IMR-90 (cell line): ENCODE data around the gene FKBP11. TPM values are rescaled to one million over a fixed set of nuclear protein-coding genes. Genes with fewer than 3 reads are reported as not detected.

ENCODE experiments used
- ATAC-seq: fragments of 200-7000 bp; cut with Tn5 transposase; 2 replicates; pipeline ENCODE4 v1.9.1; 2020; ENCODE audit warnings: low read depth, mild to moderate bottlenecking, moderate library complexity
- BruUV-seq: library from RNA; stranded (reverse); fragments of 400-500 nt; replicated peaks from 2 replicates; lab custom pipeline; 2021; lab: Mats Ljungman, UMichigan
- CTCF ChIA-PET: fragments of 300-600 bp; formaldehyde crosslinking; extraction: SDS; loops from one replicate; lab custom pipeline; 2021; ENCODE audit warnings: antibody characterized with exemption; lab: Yijun Ruan, JAX
- POLR2A ChIA-PET: fragments of 300-600 bp; sonication (Branson Sonifier 250); formaldehyde crosslinking; loops from one replicate; lab custom pipeline; 2022; ENCODE audit warnings: antibody characterized with exemption; ENCODE audit not compliant: unreplicated experiment; lab: Charles Lee
- DNase-seq: peaks from one replicate; pipeline ENCODE4 v3.0.0; 2013
- H2AFZ ChIP-seq: replicated peaks from 2 replicates; pipeline ENCODE3; 2013; ENCODE audit warnings: low read length, mild to moderate bottlenecking; ENCODE audit not compliant: poor library complexity
- H2AK5ac ChIP-seq: 2 replicates; pipeline ENCODE4 v1.6.1; 2013; ENCODE audit warnings: low read depth, low read length, inconsistent platforms
- H2AK9ac ChIP-seq: replicated peaks from 2 replicates; pipeline ENCODE3; 2013; ENCODE audit warnings: mild to moderate bottlenecking, low read depth, low read length, moderate library complexity; ENCODE audit not compliant: poor library complexity
- H2BK120ac ChIP-seq: 2 replicates; pipeline ENCODE4 v1.6.1; 2013; ENCODE audit warnings: low read depth, low read length, inconsistent platforms
- H2BK15ac ChIP-seq: 3 replicates; pipeline ENCODE4 v1.6.1; 2013; ENCODE audit warnings: low read depth, low read length, inconsistent platforms
- H2BK20ac ChIP-seq: 2 replicates; pipeline ENCODE4 v1.6.1; 2013; ENCODE audit warnings: low read depth, mild to moderate bottlenecking, inconsistent platforms, low read length, moderate library complexity
- H2BK5ac ChIP-seq: 2 replicates; pipeline ENCODE4 v1.6.1; 2013; ENCODE audit warnings: mild to moderate bottlenecking, low read depth, low read length, inconsistent platforms; ENCODE audit not compliant: poor library complexity, severe bottlenecking
- H3K14ac ChIP-seq: replicated peaks from 2 replicates; pipeline ENCODE4 v1.6.1; 2013; ENCODE audit warnings: low read depth, low read length, inconsistent platforms
- H3K18ac ChIP-seq: 2 replicates; pipeline ENCODE4 v1.6.1; 2013; ENCODE audit warnings: low read depth, low read length, control low read depth
- H3K23ac ChIP-seq: 2 replicates; pipeline ENCODE4 v1.6.1; 2013; ENCODE audit warnings: low read depth, low read length, inconsistent platforms
- H3K27ac ChIP-seq: 2 replicates; pipeline ENCODE4 v1.5.1; 2013; ENCODE audit warnings: mild to moderate bottlenecking, control low read depth, low read length; ENCODE audit not compliant: insufficient read depth
- H3K27me3 ChIP-seq: 2 replicates; pipeline ENCODE4 v1.6.1; 2013; ENCODE audit warnings: low read length; ENCODE audit not compliant: control insufficient read depth, insufficient read depth
- H3K36me3 ChIP-seq: 2 replicates; pipeline ENCODE4 v1.6.1; 2013; ENCODE audit warnings: low read length, mixed read lengths; ENCODE audit not compliant: control insufficient read depth, insufficient read depth
- H3K4ac ChIP-seq: 2 replicates; pipeline ENCODE4 v1.6.1; 2013; ENCODE audit warnings: low read depth, low read length, inconsistent platforms
- H3K4me1 ChIP-seq: 2 replicates; pipeline ENCODE4 v1.6.1; 2013; ENCODE audit warnings: low read length, mixed read lengths; ENCODE audit not compliant: control insufficient read depth, insufficient read depth
- H3K4me2 ChIP-seq: 2 replicates; pipeline ENCODE4 v1.6.1; 2013; ENCODE audit warnings: low read depth, mild to moderate bottlenecking, control low read depth, low read length, moderate library complexity
- H3K4me3 ChIP-seq: 2 replicates; pipeline ENCODE4 v1.5.1; 2013; ENCODE audit warnings: low read depth, mild to moderate bottlenecking, control low read depth, low read length, moderate library complexity; ENCODE audit not compliant: insufficient read depth
- H3K56ac ChIP-seq: 2 replicates; pipeline ENCODE4 v1.6.1; 2013; ENCODE audit warnings: low read length, inconsistent platforms; ENCODE audit not compliant: insufficient read depth; ENCODE audit errors: extremely low read depth
- H3K79me1 ChIP-seq, 2 experiments: 2 replicates each; pipeline ENCODE4 v1.6.1; 2013; ENCODE audit warnings: low read length in 2 of 2, inconsistent platforms in 1 of 2, low read depth in 1 of 2
- H3K9ac ChIP-seq: 2 replicates; pipeline ENCODE4 v1.6.1; 2013; ENCODE audit warnings: low read depth, low read length, control low read depth
- H3K9me1 ChIP-seq: 2 replicates; pipeline ENCODE4 v1.6.1; 2013; ENCODE audit warnings: low read length, inconsistent platforms; ENCODE audit not compliant: insufficient read depth
- H3K9me3 ChIP-seq: 2 replicates; pipeline ENCODE4 v1.6.1; 2013; ENCODE audit warnings: low read length; ENCODE audit not compliant: control insufficient read depth, insufficient read depth
- H4K20me1 ChIP-seq: 2 replicates; pipeline ENCODE4 v1.6.1; 2013; ENCODE audit warnings: low read length, inconsistent platforms; ENCODE audit not compliant: insufficient read depth
- H4K5ac ChIP-seq: 2 replicates; pipeline ENCODE4 v1.6.1; 2013; ENCODE audit warnings: mild to moderate bottlenecking, low read depth, low read length, control low read depth
- H4K8ac ChIP-seq, 2 experiments: 2 replicates each; pipeline ENCODE4 v1.6.1; 2013; ENCODE audit warnings: low read depth in 2 of 2, low read length in 2 of 2, control low read depth in 1 of 2, inconsistent platforms in 1 of 2
- H4K91ac ChIP-seq: 2 replicates; pipeline ENCODE4 v1.6.1; 2013; ENCODE audit warnings: low read depth, low read length, inconsistent platforms; ENCODE audit not compliant: insufficient read depth
- BHLHE40 ChIP-seq: fragments of 150-350 bp; IDR thresholded peaks from 2 replicates; pipeline ENCODE4 v1.6.1; 2016; ENCODE audit warnings: mild to moderate bottlenecking, low read depth, low read length
- CEBPB ChIP-seq: IDR thresholded peaks from 2 replicates; pipeline ENCODE4 v1.6.1; 2012; ENCODE audit warnings: low read depth, low read length, improper control_type of control experiment
- CHD1 ChIP-seq: IDR thresholded peaks from 2 replicates; pipeline ENCODE4 v1.6.1; 2012; ENCODE audit warnings: low read depth, low read length, improper control_type of control experiment
- CTCF ChIP-seq: conservative IDR thresholded peaks from 2 replicates; pipeline ENCODE4 v1.5.1; 2012; ENCODE audit warnings: mild to moderate bottlenecking, low read depth, low read length, improper control_type of control experiment
- ELK1 ChIP-seq: fragments of 150-350 bp; IDR thresholded peaks from 2 replicates; pipeline ENCODE4 v1.6.1; 2016; ENCODE audit warnings: low read depth, mild to moderate bottlenecking, low read length, moderate library complexity, borderline replicate concordance
- FOS ChIP-seq: fragments of 150-350 bp; IDR thresholded peaks from 2 replicates; pipeline ENCODE4 v1.6.1; 2016; ENCODE audit warnings: low read depth, low read length
- MAFK ChIP-seq: IDR thresholded peaks from 2 replicates; pipeline ENCODE4 v1.6.1; 2012; ENCODE audit warnings: low read depth, low read length, improper control_type of control experiment
- MAZ ChIP-seq: IDR thresholded peaks from 2 replicates; pipeline ENCODE4 v1.6.1; 2012; ENCODE audit warnings: low read depth, mild to moderate bottlenecking, low read length, improper control_type of control experiment, moderate library complexity, borderline replicate concordance
- MXI1 ChIP-seq: IDR thresholded peaks from 2 replicates; pipeline ENCODE4 v1.6.1; 2012; ENCODE audit warnings: low read depth, mild to moderate bottlenecking, low read length, moderate library complexity, borderline replicate concordance
- NFE2L2 ChIP-seq: fragments of 150-350 bp; IDR thresholded peaks from 2 replicates; pipeline ENCODE4 v1.6.1; 2016; ENCODE audit warnings: low read depth, mild to moderate bottlenecking, low read length
- POLR2A ChIP-seq: IDR thresholded peaks from 2 replicates; pipeline ENCODE4 v1.6.1; 2012; ENCODE audit warnings: mild to moderate bottlenecking, low read depth, low read length
- RAD21 ChIP-seq: IDR thresholded peaks from 2 replicates; pipeline ENCODE4 v1.6.1; 2012; ENCODE audit warnings: low read length, improper control_type of control experiment
- RCOR1 ChIP-seq: IDR thresholded peaks from 2 replicates; pipeline ENCODE4 v1.6.1; 2012; ENCODE audit warnings: mild to moderate bottlenecking, low read length, improper control_type of control experiment; ENCODE audit not compliant: insufficient replicate concordance
- RFX5 ChIP-seq: IDR thresholded peaks from 2 replicates; pipeline ENCODE4 v1.8.0; 2012; ENCODE audit warnings: low read depth, mild to moderate bottlenecking, low read length, moderate library complexity
- SMC3 ChIP-seq: fragments of 150-350 bp; IDR thresholded peaks from 2 replicates; pipeline ENCODE4 v1.6.1; 2016; ENCODE audit warnings: low read depth, mild to moderate bottlenecking, antibody characterized with exemption, low read length, moderate library complexity
- USF2 ChIP-seq: fragments of 150-350 bp; IDR thresholded peaks from 2 replicates; pipeline ENCODE4 v1.6.1; 2017; ENCODE audit warnings: mild to moderate bottlenecking, antibody characterized with exemption, low read length, low read depth
- WGBS, 2 experiments: methylation state at CpG; one replicate each; pipeline versions ENCODE4 v1.1.5 to v1.1.7; 2013; ENCODE audit warnings: missing lambda C conversion rate in 2 of 2; ENCODE audit not compliant: insufficient read length in 1 of 2; ENCODE audit errors: extremely low coverage in 2 of 2; 5-methylcytosine and 5-hydroxymethylcytosine counted together
- dilution Hi-C: fragments of 300-500 bp; cut with HindIII; formaldehyde crosslinking; loops from one replicate; pipeline ENCODE4 v1.14.3; 2018; ENCODE audit warnings: low sequenced_read_pairs; ENCODE audit not compliant: unreplicated experiment
- in situ Hi-C: fragments of 300-500 bp; cut with MboI; formaldehyde crosslinking; loops from 3 replicates; pipeline ENCODE4 v1.14.3; 2019; ENCODE audit warnings: low sequenced_read_pairs, inconsistent platforms, mixed read lengths
- intact Hi-C: fragments of 100-400 bp; cut with micrococcal nuclease; formaldehyde crosslinking; loops from 2 replicates; pipeline ENCODE4 v1.10.0; 2022
- polyA plus RNA-seq, 3 experiments: library from polyadenylated mRNA; depleted of rRNA; stranded (reverse); fragments of >200 nt; gene quantifications; 2 replicates each; pipeline ENCODE4 v1.2.3, GENCODE V29; 2012; ENCODE audit warnings: low replicate concordance in 1 of 3
- total RNA-seq: library from RNA; depleted of rRNA; stranded (reverse); fragments of >200 nt; gene quantifications from 2 replicates; pipeline ENCODE4 v1.2.3, GENCODE V29; 2012

Gene FKBP11
- total and polyA plus RNA-seq, 2 of the 4 experiments (the other 2 are of a cell fraction) = 5.0 to 40.0 TPM

GRCh38 chr12:48970702-48971334 lies 45.5 kb upstream of the FKBP11 start:
- no TSS peak for BruUV-seq
- POLR2A ChIA-PET = no interaction called here
- H3K4me2 ChIP-seq = peak overlapping the region; percentile 80

More at GRCh38 chr12:48970702-48971334, 45.5 kb upstream of the FKBP11 start:
- H4K91ac ChIP-seq = no peak overlapping the region
- H3K79me1 ChIP-seq = no peaks in the 10 kb centered on the region
- CTCF ChIA-PET = no interaction called here
- TF ChIP-seq RCOR1 (no peak), MAZ (no peak), RAD21 (no peak), FOS (no peak), POLR2A (no peak), CEBPB (no peak), CTCF (no peak), USF2 (no peak), NFE2L2 (no peak), RFX5 (no peak), BHLHE40 (no peak), CHD1 (no peak), MAFK (no peak), ELK1 (no peak), SMC3 (no peak), MXI1 (no peak)
- H4K8ac ChIP-seq = no peak overlapping the region
- H3K23ac ChIP-seq = peak overlapping the region; percentile 23; the same call in 1 of the 2 replicates
- H2AK9ac ChIP-seq = peak overlapping the region; percentile 75
- no peak overlapping the region for H3K27ac ChIP-seq
- no peak overlapping the region for H4K5ac ChIP-seq
- H3K36me3 ChIP-seq = no peaks in the 10 kb centered on the region
- no peaks in the 10 kb centered on the region for H3K9me3 ChIP-seq
- H2BK5ac ChIP-seq = no peak overlapping the region
- no peak overlapping the region for H3K4me3 ChIP-seq
- DNase-seq (no peak), ATAC-seq (no peak)
- H3K9me1 ChIP-seq = 0 out of 2 replicates have a peak, but pooled peaks cover 4% of the 10 kb centered on the region
- H3K56ac ChIP-seq = no peak overlapping the region
- H3K4ac ChIP-seq = no peak overlapping the region
- WGBS, 2 experiments = 40% methylated on average over 2 of the region's 10 CpGs; no CpG with 5 or more reads in 1 of the 2 experiments
- H2BK20ac ChIP-seq = no peak overlapping the region
- no peak overlapping the region for H2BK120ac ChIP-seq
- H3K18ac ChIP-seq = no peak overlapping the region
- H2AK5ac ChIP-seq = no peak overlapping the region
- H2AFZ ChIP-seq = peak overlapping the region; percentile 89
- peaks cover 74% of the 10 kb centered on the region for H3K27me3 ChIP-seq
- no peak overlapping the region for H2BK15ac ChIP-seq
- intact Hi-C loops = no loop called here
- no peak overlapping the region for H3K9ac ChIP-seq
- in situ Hi-C loops = no loop called here
- no peaks in the 10 kb centered on the region; the same call in 1 of the 2 replicates for H4K20me1 ChIP-seq
- H3K4me1 ChIP-seq = peaks cover 14% of the 10 kb centered on the region
- H3K14ac ChIP-seq = no peak overlapping the region; the same call in 1 of the 2 replicates
- dilution Hi-C loops = no loop called here
